GM12878 (cell line): ENCODE measurements around the gene TMOD3. TPM values are rescaled to one million over a fixed set of nuclear protein-coding genes. Genes with fewer than 3 reads are reported as not detected.

Experiments
- BRCA1 ChIP-seq: IDR thresholded peaks from 2 replicates; pipeline ENCODE4 v1.6.1; 2011; ENCODE audit warnings: low read depth, low read length, improper control_type of control experiment
- CBFB ChIP-seq: IDR thresholded peaks from 2 replicates; pipeline ENCODE4 v1.6.1; 2016; ENCODE audit warnings: antibody characterized with exemption, low read depth
- CHD4 ChIP-seq: fragments of 200-600 bp; sonication (generic); IDR thresholded peaks from 2 replicates; pipeline ENCODE4 v1.6.1; 2016; ENCODE audit warnings: mild to moderate bottlenecking
- CREM ChIP-seq: IDR thresholded peaks from 2 replicates; pipeline ENCODE4 v1.6.1; 2014; ENCODE audit warnings: antibody characterized with exemption, low read depth
- EP300 ChIP-seq, 2 experiments: fragments of 150-350 bp in 1 of 2; IDR thresholded peaks; 2 replicates each; pipeline ENCODE4 v1.6.1; 2011 to 2012; ENCODE audit warnings: low read depth in 2 of 2, low read length in 2 of 2, borderline replicate concordance in 1 of 2, improper control_type of control experiment in 1 of 2, inconsistent platforms in 1 of 2; ENCODE audit not compliant: control insufficient read depth in 1 of 2
- FOXM1 ChIP-seq: IDR thresholded peaks from 2 replicates; pipeline ENCODE4 v1.6.1; 2012; ENCODE audit warnings: low read depth, mild to moderate bottlenecking, inconsistent platforms, low read length, moderate library complexity
- IKZF1 ChIP-seq: fragments of 450-650 bp; conservative IDR thresholded peaks from 2 replicates; pipeline ENCODE4 v1.6.1; 2017; ENCODE audit warnings: antibody characterized with exemption, mild to moderate bottlenecking
- IKZF2 ChIP-seq, 2 experiments: fragments of 450-650 bp; IDR thresholded peaks; 2 replicates each; pipeline ENCODE4 v1.6.1; 2017; ENCODE audit warnings: mild to moderate bottlenecking in 2 of 2, moderate library complexity in 2 of 2
- JUND ChIP-seq: IDR thresholded peaks from 2 replicates; pipeline ENCODE4 v1.6.1; 2012; ENCODE audit warnings: low read depth, mild to moderate bottlenecking, low read length, improper control_type of control experiment, moderate library complexity
- LARP7 ChIP-seq: fragments of 450-650 bp; IDR thresholded peaks from 2 replicates; pipeline ENCODE4 v1.6.1; 2017; ENCODE audit warnings: mild to moderate bottlenecking
- MEF2A ChIP-seq: IDR thresholded peaks from 2 replicates; pipeline ENCODE4 v1.6.1; 2011; ENCODE audit warnings: low read depth, mild to moderate bottlenecking, low read length, moderate library complexity; ENCODE audit not compliant: insufficient read depth
- MTA2 ChIP-seq: fragments of 450-650 bp; IDR thresholded peaks from 2 replicates; pipeline ENCODE4 v1.6.1; 2016; ENCODE audit warnings: low read depth, mild to moderate bottlenecking, moderate library complexity
- NFXL1 ChIP-seq: fragments of 450-650 bp; IDR thresholded peaks from 2 replicates; pipeline ENCODE4 v1.6.1; 2017; ENCODE audit warnings: antibody characterized with exemption, mild to moderate bottlenecking, borderline replicate concordance
- RB1 ChIP-seq: fragments of 450-650 bp; formaldehyde crosslinking; IDR thresholded peaks from 2 replicates; pipeline ENCODE4 v1.6.1; 2017; ENCODE audit warnings: mild to moderate bottlenecking, borderline replicate concordance
- RELA ChIP-seq: fragments of 450-650 bp; IDR thresholded peaks from 2 replicates; pipeline ENCODE4 v1.8.0; 2014; ENCODE audit warnings: borderline replicate concordance; ENCODE audit not compliant: partially characterized antibody
- ZNF24 ChIP-seq: fragments of 450-650 bp; IDR thresholded peaks from 2 replicates; pipeline ENCODE4 v1.6.1; 2017; ENCODE audit warnings: antibody characterized with exemption, mild to moderate bottlenecking
- polyA plus RNA-seq, 11 experiments: library from polyadenylated mRNA; depleted of rRNA in 4 of 11; unstranded in 6 of 11; stranded (reverse) in 5 of 11; fragments of >200 nt; fragmentation: Nextera tagmentation in 4 of 11; fragmentation: Illumina TruSeq in 1 of 11; extraction: Ambion mirVana in 4 of 11; extraction: Trizol in 1 of 11; gene quantifications; 1 replicate in 1 of 11; 2 replicates in 10 of 11; pipeline versions ENCODE4 v1.2.1 to v1.2.3, GENCODE V29; 2011 to 2016; ENCODE audit warnings: inconsistent platforms in 2 of 11, missing spikeins in 2 of 11, low read depth in 1 of 11
- total RNA-seq, 4 experiments: library from RNA; depleted of rRNA in 3 of 4; stranded (reverse); fragments of >200 nt in 3 of 4; fragmentation: Illumina TruSeq in 1 of 4; extraction: Trizol in 1 of 4; gene quantifications; 2 replicates each; pipeline versions ENCODE4 v1.2.1 to v1.2.3, GENCODE V29; 2013 to 2021
- TF ChIP-seq, protein P1 (sequence below): IDR thresholded peaks from 2 replicates; pipeline ENCODE4 v1.6.1; 2012; ENCODE audit warnings: improper control_type of control experiment, low read depth, low read length; ENCODE audit not compliant: insufficient replicate concordance
- TF ChIP-seq, protein P2 (sequence below): fragments of 450-650 bp; IDR thresholded peaks from 2 replicates; pipeline ENCODE4 v1.6.1; 2018; ENCODE audit warnings: mild to moderate bottlenecking, low read depth, moderate library complexity; ENCODE audit not compliant: partially characterized antibody
- TF ChIP-seq, protein P3 (sequence below): IDR thresholded peaks from 2 replicates; pipeline ENCODE4 v1.6.1; 2012; ENCODE audit warnings: low read length, inconsistent platforms
- TF ChIP-seq, protein P4 (sequence below): IDR thresholded peaks from 2 replicates; pipeline ENCODE4 v1.6.1; 2012; ENCODE audit warnings: low read depth, low read length, improper control_type of control experiment

TMOD3 gene
- total and polyA plus RNA-seq, 10 of the 15 experiments (the other 5 are each of a cell fraction or from before 2014, with no cell fraction given): 5.2 to 39.4 (median 22.5) TPM

DNA sequence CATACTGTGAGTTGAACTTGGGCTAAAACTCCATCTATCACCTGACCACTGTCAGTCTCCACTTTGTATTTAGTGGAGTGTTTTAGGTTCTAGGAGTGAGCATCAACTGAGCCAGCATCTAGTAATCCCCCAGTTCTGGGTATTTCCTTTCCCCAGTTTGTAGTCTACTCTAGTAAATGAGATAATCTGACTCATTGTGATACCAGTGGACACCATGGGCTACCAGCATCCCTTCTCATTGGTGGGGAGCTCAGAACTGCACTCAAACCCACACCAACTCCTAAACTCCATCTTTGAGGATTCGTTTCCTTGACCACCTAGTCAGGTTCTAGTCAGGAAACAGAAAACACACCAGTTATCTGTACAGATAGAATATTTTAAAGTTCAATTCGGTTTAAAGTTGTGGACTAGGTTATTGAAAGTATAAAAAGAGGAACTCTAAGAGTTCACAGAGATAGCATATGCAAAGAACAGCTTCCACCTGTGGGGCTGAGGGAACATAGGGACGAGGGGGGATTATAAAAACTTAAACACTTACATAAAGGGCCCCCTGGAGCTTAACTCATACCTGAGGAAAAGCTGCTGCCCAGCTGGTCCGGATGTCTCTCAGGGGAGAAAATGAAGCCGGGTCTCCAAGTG lies 106.1 kb downstream of the TMOD3 start (continued):
- TF ChIP-seq FOXM1 (no peak; the same call in 1 of the 2 replicates), CBFB (0 out of 2 replicates have a peak, but pooled peaks have one; percentile 20), ZNF24 (no peak), IKZF1 (peak; percentile 42; the same call in 1 of the 2 replicates), EP300 (IDR thresholded peaks at IDR 0.05; ENCODE audit: borderline replicate concordance in 1 of 2, control insufficient read depth in 1 of 2, low read depth in 2 of 2, low read length in 2 of 2) (no peak), CREM (0 out of 2 replicates have a peak, but pooled peaks have one; percentile 15), MEF2A (no peak), BRCA1 (no peak), RELA (no peak), IKZF2 (IDR thresholded peaks at IDR 0.05) (peak; percentile 40 to 52; a peak in 2 of 4 replicates), LARP7 (no peak), RB1 (no peak), JUND (no peak), NFXL1 (no peak), CHD4 (no peak), MTA2 (peak; percentile 51; the same call in 1 of the 2 replicates)
- TF ChIP-seq, protein P1, sequence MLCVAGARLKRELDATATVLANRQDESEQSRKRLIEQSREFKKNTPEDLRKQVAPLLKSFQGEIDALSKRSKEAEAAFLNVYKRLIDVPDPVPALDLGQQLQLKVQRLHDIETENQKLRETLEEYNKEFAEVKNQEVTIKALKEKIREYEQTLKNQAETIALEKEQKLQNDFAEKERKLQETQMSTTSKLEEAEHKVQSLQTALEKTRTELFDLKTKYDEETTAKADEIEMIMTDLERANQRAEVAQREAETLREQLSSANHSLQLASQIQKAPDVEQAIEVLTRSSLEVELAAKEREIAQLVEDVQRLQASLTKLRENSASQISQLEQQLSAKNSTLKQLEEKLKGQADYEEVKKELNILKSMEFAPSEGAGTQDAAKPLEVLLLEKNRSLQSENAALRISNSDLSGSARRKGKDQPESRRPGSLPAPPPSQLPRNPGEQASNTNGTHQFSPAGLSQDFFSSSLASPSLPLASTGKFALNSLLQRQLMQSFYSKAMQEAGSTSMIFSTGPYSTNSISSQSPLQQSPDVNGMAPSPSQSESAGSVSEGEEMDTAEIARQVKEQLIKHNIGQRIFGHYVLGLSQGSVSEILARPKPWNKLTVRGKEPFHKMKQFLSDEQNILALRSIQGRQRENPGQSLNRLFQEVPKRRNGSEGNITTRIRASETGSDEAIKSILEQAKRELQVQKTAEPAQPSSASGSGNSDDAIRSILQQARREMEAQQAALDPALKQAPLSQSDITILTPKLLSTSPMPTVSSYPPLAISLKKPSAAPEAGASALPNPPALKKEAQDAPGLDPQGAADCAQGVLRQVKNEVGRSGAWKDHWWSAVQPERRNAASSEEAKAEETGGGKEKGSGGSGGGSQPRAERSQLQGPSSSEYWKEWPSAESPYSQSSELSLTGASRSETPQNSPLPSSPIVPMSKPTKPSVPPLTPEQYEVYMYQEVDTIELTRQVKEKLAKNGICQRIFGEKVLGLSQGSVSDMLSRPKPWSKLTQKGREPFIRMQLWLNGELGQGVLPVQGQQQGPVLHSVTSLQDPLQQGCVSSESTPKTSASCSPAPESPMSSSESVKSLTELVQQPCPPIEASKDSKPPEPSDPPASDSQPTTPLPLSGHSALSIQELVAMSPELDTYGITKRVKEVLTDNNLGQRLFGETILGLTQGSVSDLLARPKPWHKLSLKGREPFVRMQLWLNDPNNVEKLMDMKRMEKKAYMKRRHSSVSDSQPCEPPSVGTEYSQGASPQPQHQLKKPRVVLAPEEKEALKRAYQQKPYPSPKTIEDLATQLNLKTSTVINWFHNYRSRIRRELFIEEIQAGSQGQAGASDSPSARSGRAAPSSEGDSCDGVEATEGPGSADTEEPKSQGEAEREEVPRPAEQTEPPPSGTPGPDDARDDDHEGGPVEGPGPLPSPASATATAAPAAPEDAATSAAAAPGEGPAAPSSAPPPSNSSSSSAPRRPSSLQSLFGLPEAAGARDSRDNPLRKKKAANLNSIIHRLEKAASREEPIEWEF: no peak
- TF ChIP-seq, protein P2, sequence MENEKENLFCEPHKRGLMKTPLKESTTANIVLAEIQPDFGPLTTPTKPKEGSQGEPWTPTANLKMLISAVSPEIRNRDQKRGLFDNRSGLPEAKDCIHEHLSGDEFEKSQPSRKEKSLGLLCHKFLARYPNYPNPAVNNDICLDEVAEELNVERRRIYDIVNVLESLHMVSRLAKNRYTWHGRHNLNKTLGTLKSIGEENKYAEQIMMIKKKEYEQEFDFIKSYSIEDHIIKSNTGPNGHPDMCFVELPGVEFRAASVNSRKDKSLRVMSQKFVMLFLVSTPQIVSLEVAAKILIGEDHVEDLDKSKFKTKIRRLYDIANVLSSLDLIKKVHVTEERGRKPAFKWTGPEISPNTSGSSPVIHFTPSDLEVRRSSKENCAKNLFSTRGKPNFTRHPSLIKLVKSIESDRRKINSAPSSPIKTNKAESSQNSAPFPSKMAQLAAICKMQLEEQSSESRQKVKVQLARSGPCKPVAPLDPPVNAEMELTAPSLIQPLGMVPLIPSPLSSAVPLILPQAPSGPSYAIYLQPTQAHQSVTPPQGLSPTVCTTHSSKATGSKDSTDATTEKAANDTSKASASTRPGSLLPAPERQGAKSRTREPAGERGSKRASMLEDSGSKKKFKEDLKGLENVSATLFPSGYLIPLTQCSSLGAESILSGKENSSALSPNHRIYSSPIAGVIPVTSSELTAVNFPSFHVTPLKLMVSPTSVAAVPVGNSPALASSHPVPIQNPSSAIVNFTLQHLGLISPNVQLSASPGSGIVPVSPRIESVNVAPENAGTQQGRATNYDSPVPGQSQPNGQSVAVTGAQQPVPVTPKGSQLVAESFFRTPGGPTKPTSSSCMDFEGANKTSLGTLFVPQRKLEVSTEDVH: no peak
- TF ChIP-seq, protein P3, sequence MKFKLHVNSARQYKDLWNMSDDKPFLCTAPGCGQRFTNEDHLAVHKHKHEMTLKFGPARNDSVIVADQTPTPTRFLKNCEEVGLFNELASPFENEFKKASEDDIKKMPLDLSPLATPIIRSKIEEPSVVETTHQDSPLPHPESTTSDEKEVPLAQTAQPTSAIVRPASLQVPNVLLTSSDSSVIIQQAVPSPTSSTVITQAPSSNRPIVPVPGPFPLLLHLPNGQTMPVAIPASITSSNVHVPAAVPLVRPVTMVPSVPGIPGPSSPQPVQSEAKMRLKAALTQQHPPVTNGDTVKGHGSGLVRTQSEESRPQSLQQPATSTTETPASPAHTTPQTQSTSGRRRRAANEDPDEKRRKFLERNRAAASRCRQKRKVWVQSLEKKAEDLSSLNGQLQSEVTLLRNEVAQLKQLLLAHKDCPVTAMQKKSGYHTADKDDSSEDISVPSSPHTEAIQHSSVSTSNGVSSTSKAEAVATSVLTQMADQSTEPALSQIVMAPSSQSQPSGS: peak; percentile 36; the same call in 1 of the 2 replicates
- TF ChIP-seq, protein P4, sequence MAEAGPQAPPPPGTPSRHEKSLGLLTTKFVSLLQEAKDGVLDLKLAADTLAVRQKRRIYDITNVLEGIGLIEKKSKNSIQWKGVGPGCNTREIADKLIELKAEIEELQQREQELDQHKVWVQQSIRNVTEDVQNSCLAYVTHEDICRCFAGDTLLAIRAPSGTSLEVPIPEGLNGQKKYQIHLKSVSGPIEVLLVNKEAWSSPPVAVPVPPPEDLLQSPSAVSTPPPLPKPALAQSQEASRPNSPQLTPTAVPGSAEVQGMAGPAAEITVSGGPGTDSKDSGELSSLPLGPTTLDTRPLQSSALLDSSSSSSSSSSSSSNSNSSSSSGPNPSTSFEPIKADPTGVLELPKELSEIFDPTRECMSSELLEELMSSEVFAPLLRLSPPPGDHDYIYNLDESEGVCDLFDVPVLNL: no peak
